HG03108 (cell line): Measurements from ENCODE around the gene HELQ.

Source experiments
- ATAC-seq: cut with Tn5 transposase; IDR thresholded peaks from one replicate; pipeline ENCODE4 v1.9.1; 2021; ENCODE audit warnings: moderate library complexity; ENCODE audit not compliant: unreplicated experiment

The HELQ gene

DNA sequence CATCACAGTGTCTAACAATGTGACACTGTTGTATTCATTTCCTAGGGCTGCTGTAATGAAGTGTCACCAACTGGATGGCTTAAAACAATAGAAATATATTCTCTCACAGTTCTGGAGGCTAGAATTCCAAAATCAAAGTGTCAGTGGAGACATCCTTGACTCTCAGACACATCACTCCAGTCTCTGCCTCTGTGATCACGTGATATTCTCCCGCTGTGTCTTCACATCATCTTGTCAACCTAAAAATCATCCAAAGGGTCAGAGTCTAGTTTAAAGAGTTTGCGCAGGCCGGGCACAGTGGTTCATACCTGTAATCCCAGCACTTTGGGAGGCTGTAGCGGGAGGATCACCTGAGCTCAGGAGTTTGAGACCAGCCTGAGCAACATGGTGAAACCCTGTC is 84.4 kb downstream of the HELQ start:
- no peak for ATAC-seq

DNA sequence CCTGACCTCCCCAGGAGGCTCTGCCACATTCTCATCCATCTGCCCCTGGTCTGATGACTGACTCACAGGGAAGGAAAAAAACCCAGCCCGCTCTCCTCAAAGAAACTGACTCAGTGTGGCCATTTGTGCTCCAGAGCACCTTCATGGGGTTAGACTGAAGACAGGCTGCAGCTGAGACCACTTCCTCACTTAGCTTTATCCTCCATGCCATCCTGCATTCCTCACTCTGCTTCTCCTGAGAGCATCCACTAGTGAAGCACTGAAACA is 85.0 kb downstream of the HELQ start:
- ATAC-seq: no peak

DNA sequence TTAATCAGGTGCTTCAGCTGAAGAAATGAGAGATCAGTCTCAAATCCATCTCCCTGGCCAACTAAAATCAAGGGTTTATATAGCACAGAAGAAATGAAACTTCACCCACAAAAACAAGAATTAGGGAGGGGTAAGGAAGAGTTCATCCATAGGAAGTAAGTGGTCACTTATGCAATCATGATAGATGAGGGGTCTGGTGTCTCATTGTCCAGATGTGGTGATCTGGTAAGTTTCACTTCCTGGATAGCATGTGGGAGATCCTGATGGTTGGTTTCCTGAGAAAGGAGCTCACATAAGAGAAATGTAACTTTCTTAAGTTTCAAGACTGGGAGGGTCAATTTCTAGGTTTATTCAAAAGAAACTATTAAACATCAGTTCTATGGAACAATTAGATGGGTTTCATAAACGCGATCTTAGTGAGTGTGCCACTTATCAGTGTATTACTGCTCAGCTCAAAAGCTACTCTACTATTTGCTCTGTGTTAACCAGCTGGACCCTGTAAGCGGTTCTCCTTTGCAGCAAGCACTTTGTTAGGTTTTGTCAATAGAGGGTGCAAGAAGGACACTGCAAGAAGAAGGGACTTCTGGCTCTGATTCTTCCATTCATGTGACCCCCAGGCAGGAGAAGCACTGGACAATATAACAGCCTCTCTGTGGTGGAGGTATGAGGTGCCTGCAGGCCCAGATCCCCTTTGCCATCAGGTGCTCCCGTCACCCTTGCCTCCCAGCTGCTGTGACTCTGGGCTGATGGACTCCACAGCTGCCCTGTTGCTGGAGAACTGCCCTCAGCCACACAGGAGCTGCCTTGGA is 85.6 kb downstream of the HELQ start:
- no peak for ATAC-seq

- ATAC-seq: no peak
Observed at GRCh38 chr4:83364312-83364711, 91.3 kb downstream of the HELQ start.

- no peak for ATAC-seq
Observed at GRCh38 chr4:83362492-83363329, 92.9 kb downstream of the HELQ start.

GRCh38 chr4:83361416-83362103 is 94.1 kb downstream of the HELQ start:
- ATAC-seq: no peak

GRCh38 chr4:83360018-83360417 is 95.6 kb downstream of the HELQ start:
- ATAC-seq: no peak

DNA sequence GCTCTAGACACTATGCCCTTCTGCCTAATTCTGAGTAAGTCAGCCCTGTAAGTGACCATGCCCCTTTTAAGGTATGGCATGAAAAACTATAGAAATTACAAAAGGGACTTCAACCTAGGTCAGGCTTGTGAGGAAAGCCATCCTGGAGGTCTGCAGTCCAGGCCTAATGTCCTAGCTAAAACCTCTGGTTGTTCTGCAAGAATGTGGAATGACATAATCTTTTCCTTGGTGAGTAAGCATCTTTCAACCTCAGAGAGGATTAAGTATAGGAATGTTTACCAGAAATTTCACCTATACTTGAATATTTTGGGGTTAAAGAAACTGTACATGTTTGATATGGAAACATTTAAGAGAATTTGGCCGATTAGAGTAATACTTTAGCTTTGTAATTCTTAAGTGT is 97.2 kb downstream of the HELQ start:
- ATAC-seq: no peak
